Measurements from ENCODE around the gene PGM2L1. TPM values are rescaled to one million over a fixed set of nuclear protein-coding genes. Genes with fewer than 3 reads are reported as not detected.
"Not testable (repeated sequence)": the region's sequence is repeated elsewhere in the genome, so short reads cannot be mapped to it uniquely, and the experiment has no call there.

PGM2L1 gene
- total RNA-seq, 2 experiments from 2014 or later, result 8.6 to 10.5 TPM

DNA sequence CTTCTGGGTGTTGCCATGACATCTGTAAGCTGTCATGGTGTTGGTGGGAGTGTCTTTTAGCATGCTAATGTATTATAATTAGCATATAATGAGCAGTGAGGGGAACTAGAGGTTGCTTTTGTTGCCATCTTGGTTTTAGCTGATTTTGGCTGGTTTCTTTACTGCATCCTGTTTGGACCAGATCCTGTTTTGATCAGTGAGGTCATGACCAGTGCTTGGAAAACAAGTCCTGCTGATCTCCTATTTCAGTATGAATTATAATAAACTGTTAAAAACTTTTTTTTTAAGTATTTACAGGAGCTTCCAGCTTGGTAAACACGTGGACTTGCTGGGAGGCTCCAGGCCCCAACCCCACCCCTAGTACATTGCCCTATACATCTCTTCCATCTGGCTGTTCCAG lies 56.3 kb downstream of the PGM2L1 start:
- no peak overlapping the region for H3K4me3 Mint-ChIP-seq
- H3K36me3 Mint-ChIP-seq, result peaks cover 23% of the 10 kb centered on the region
- no peaks in the 10 kb centered on the region for H3K27me3 Mint-ChIP-seq
- H3K27ac Mint-ChIP-seq, result no peak overlapping the region
- no peak for DNase-seq
- ATAC-seq (ENCODE audit: low read depth), result no peak
- H3K4me1 Mint-ChIP-seq, result no peaks in the 10 kb centered on the region
- POLR2A ChIA-PET, result no interaction called here
- no peaks in the 10 kb centered on the region for H3K9me3 Mint-ChIP-seq

DNA sequence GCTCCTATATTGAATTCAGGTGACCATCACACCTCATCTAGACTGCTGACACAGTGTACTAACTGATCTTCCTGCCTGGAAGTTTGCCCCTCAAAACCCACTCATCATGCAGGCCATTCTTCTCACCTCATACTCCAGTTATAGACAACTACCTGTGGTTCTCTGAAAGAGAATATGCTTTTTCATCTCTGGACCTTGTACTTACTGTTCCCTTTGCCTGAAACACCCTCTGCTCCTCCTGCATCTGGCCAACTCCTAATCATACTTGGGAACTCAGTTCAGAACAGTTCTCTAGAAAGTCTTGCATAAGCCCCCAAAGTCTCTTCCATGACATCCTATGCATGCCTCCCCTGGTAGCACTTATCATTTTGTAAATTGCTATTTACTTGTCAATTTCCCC lies 58.6 kb downstream of the PGM2L1 start:
- POLR2A ChIA-PET, result no interaction called here
- H3K4me1 Mint-ChIP-seq, result no peaks in the 10 kb centered on the region
- ATAC-seq (ENCODE audit: low read depth) (no peak), DNase-seq (no peak)
- H3K9me3 Mint-ChIP-seq, result no peaks in the 10 kb centered on the region
- H3K27ac Mint-ChIP-seq, result no peak overlapping the region
- no peak overlapping the region for H3K4me3 Mint-ChIP-seq
- no peaks in the 10 kb centered on the region for H3K27me3 Mint-ChIP-seq
- H3K36me3 Mint-ChIP-seq, result peaks cover 23% of the 10 kb centered on the region

- Mint-ChIP-seq H3K4me3 (no peak overlapping the region), H3K27me3 (no peaks in the 10 kb centered on the region), H3K36me3 (peaks cover 25% of the 10 kb centered on the region), H3K9me3 (no peaks in the 10 kb centered on the region), H3K4me1 (no peaks in the 10 kb centered on the region), H3K27ac (no peak overlapping the region)
- DNase-seq (no peak), ATAC-seq (ENCODE audit: low read depth) (no peak)
- POLR2A ChIA-PET, result no interaction called here
These were observed 59.3 kb downstream of the PGM2L1 start for GRCh38 chr11:74338963-74339362.

DNA sequence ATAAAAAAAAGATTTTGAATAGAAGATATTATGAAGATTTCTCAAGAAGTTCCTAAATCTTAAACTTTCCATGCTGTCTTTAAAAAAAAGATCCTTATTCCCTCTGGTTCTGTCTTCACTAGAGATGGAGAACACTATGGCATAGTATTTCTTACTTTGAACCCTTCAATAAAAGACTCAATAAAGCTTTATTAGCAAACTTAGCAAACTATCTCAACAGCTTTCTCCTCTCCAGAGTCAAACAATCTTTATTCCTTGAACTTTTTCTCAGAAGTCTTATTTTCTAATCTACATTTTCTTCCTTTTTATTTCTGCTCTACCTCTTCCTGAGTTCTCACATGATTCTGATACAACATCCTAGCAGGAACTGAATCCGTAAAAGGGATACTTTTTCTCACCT lies 65.0 kb downstream of the PGM2L1 start:
- no peaks in the 10 kb centered on the region for H3K27me3 Mint-ChIP-seq
- peaks cover 5% of the 10 kb centered on the region for H3K36me3 Mint-ChIP-seq
- ATAC-seq (ENCODE audit: low read depth) (no peak), DNase-seq (no peak)
- H3K4me1 Mint-ChIP-seq, result no peaks in the 10 kb centered on the region
- no peak overlapping the region for H3K4me3 Mint-ChIP-seq
- no peak overlapping the region for H3K27ac Mint-ChIP-seq
- H3K9me3 Mint-ChIP-seq, result no peaks in the 10 kb centered on the region
- POLR2A ChIA-PET, result no interaction called here

DNA sequence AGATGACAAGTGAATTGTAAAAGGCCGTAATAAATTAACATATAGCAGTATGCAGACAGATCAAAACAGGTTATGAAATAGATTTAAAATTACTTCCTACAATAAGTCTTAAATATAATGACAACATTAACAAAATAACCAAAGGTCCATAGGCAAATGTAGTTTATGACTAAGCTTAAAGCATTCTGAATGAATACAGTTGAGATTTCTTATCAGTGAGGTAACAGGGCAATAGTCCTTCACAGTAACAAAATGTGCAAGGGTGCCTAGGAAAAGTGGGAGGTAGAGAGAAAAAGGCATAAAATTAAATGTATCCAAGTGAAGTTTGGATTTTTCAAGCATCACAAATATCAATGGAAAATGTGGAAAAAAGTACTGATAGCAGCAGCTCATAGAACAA lies 65.9 kb downstream of the PGM2L1 start:
- no peak for DNase-seq
- H3K4me3 Mint-ChIP-seq, result no peak overlapping the region
- ATAC-seq (ENCODE audit: low read depth), result no peak
- no peaks in the 10 kb centered on the region for H3K4me1 Mint-ChIP-seq
- no peak overlapping the region for H3K27ac Mint-ChIP-seq
- H3K36me3 Mint-ChIP-seq, result peaks cover 5% of the 10 kb centered on the region
- H3K27me3 Mint-ChIP-seq, result no peaks in the 10 kb centered on the region
- POLR2A ChIA-PET, result no interaction called here
- H3K9me3 Mint-ChIP-seq, result no peaks in the 10 kb centered on the region

DNA sequence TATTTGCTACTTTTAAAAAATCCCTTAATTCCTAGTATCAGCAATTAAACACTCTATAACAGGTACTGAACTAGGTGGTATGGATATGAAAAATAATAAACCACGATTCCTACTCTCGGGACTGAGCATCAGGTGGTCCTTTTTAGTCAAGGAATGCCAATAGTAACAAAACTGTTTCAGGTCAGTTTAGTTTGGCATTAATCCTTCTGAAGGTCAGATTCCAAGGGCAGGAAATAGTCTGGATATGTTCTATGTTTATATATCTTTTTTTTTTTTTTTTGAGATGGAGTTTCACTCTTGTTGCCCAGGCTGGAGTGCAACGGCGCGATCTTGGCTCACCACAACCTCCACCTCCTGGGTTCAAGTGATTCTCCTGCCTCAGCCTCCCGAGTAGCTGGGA lies 67.2 kb downstream of the PGM2L1 start:
- not testable (repeated sequence) for H3K27me3 Mint-ChIP-seq, H3K9me3 Mint-ChIP-seq, H3K4me3 Mint-ChIP-seq

GRCh38 chr11:74330075-74330858 lies 68.0 kb downstream of the PGM2L1 start:
- no peak overlapping the region for H3K27ac Mint-ChIP-seq
- no peaks in the 10 kb centered on the region for H3K4me1 Mint-ChIP-seq
- H3K9me3 Mint-ChIP-seq, result no peaks in the 10 kb centered on the region
- no peak for ATAC-seq (ENCODE audit: low read depth)
- POLR2A ChIA-PET, result no interaction called here
- DNase-seq, result no peak
- no peak overlapping the region for H3K4me3 Mint-ChIP-seq
- H3K27me3 Mint-ChIP-seq, result peaks cover 2% of the 10 kb centered on the region
- peaks cover 2% of the 10 kb centered on the region for H3K36me3 Mint-ChIP-seq

More for the DNA sequence above, 67.2 kb downstream of the PGM2L1 start:
- H3K36me3 Mint-ChIP-seq; H3K4me1 Mint-ChIP-seq; DNase-seq; ATAC-seq (ENCODE audit: low read depth); H3K27ac Mint-ChIP-seq; POLR2A ChIA-PET: not testable (repeated sequence)

DNA sequence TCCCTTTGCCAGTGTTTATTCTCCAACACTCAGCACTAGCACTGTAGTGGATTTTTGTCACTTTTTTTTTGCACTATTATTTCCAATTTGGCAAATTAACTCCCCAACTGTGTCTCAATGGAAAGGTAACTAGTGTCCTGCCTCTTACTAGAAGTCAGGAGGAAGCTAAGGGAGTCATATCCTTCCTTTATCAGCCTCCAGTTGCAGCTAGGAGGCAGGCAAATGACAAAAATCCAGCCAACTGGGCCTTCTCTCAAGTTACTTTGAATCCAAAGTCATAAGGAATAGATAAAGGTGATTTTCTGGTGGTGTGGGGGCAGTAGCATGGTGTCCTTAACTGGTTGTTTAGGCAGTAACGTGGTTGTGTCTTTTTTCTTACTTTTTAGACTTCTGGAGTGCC lies 71.2 kb downstream of the PGM2L1 start:
- POLR2A ChIA-PET, result no interaction called here
- Mint-ChIP-seq H3K4me3 (no peak overlapping the region), H3K4me1 (no peaks in the 10 kb centered on the region), H3K27me3 (peaks cover 6% of the 10 kb centered on the region), H3K27ac (no peak overlapping the region), H3K36me3 (no peaks in the 10 kb centered on the region), H3K9me3 (no peaks in the 10 kb centered on the region)
- ATAC-seq (ENCODE audit: low read depth) (no peak), DNase-seq (no peak)

GRCh38 chr11:74326665-74327064 lies 71.6 kb downstream of the PGM2L1 start:
- Mint-ChIP-seq H3K36me3 (no peaks in the 10 kb centered on the region), H3K27ac (no peak overlapping the region), H3K9me3 (no peaks in the 10 kb centered on the region), H3K4me3 (no peak overlapping the region), H3K4me1 (no peaks in the 10 kb centered on the region), H3K27me3 (peaks cover 6% of the 10 kb centered on the region)
- POLR2A ChIA-PET, result no interaction called here
- no peak for DNase-seq
- no peak for ATAC-seq (ENCODE audit: low read depth)

DNA sequence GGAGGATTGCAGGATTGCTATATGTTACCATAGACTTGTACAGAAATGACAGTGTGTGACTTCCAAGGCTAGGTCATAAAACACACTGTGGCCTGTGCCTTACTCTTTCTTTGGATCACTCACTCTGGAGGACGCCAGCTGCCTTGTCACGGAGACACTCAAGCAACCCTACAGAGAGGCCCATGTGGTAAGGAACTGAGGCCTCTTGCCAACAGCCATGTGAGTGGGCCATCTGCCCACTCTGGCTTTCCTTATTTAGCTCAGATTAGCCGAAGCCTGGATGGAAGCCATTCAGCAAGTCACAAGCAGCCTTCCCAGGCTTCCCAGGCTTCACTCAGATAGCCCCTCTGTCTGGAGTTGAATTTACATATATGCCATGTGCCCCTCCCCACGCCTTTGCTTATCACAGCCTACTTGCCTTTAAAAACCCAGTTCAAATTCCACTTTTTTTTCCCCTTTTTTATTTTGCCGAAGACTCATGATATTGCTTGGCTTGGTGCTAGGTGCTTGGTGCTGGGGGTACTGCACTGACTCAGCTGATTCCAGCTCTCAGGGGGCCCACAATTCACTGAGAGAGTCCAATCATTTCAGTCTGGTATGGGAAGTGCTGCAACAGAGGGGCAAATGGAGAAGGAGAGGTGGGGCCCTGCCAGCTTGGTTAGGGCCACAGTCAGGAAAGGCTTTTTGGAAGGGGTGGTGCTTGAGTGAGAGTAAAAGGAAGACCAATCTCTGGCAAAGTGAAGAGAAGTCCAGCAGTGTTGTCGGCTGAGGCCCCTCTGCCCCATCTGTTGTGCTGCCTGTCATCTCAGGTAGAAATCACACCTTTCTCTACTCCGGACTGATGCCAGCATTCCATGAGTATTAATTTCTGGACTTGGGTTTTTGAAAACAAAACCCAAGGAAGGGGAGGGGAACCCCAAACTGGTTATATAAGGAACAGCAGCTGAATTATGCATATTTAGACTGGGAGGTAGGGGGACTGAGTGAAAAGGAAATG lies 72.3 kb downstream of the PGM2L1 start:
- Mint-ChIP-seq H3K4me3 (no peak overlapping the region), H3K27ac (no peak overlapping the region), H3K27me3 (peaks cover 9% of the 10 kb centered on the region), H3K36me3 (no peaks in the 10 kb centered on the region), H3K9me3 (no peaks in the 10 kb centered on the region), H3K4me1 (no peaks in the 10 kb centered on the region)
- POLR2A ChIA-PET, result no interaction called here
- no peak for DNase-seq
- ATAC-seq (ENCODE audit: low read depth), result no peak

DNA sequence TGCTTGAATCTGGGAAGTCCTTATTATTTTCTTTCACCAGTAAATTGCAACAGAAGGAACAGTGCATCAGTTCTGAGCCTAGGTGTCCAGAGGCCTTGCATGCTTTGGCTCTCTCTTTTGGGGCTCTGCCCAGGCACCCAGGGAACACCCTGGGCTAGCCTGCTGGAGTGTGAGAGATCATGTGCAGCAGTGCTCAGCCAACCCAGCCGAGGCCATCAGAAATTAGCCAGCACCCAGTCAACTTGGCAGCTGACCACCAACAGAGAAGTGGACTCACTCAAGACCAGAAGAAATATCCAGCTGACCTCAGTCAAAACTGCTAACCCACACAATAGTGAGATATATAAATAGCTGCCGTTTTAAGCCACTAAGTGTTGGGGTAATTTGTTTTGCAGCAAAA lies 75.6 kb downstream of the PGM2L1 start:
- POLR2A ChIA-PET, result no interaction called here

DNA sequence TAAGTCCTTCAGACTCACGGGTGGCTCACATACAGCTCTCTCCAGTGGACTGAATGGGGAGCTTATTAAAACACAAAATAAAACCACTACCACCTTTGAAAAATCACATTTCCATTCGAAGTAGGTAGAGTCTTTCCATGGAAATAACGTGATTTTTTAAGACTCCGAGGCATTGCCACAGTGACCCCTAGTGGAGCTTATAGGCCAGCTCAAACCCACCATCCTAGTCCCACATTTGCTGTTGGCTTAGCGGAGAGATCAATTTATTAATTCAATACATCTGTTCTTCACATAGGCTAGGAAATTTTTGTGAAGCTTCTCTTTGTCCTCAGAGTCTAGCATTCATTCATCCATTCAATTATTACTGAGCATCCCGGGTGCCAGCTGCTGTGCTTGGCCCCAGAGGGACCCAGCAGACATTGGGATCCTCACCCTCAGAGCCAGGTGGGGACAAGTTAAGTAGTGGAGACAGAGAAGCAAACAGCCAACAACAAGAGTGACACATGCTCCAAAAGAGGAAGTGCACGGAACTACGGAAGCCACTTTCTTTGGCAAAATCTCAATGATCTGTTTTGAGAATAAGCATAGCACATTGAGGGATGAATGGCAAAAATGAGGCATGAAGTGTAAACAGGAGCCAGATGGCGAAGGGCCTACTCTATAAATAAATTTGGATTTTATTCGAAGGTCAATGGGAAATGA lies 76.6 kb downstream of the PGM2L1 start:
- Mint-ChIP-seq H3K9me3 (peaks cover 13% of the 10 kb centered on the region), H3K36me3 (peaks cover 3% of the 10 kb centered on the region), H3K27ac (no peak overlapping the region), H3K4me3 (no peak overlapping the region), H3K27me3 (peaks cover 25% of the 10 kb centered on the region), H3K4me1 (no peaks in the 10 kb centered on the region)
- POLR2A ChIA-PET, result no interaction called here
- no peak for ATAC-seq (ENCODE audit: low read depth)
- no peak for DNase-seq

More for the DNA sequence above, 75.6 kb downstream of the PGM2L1 start:
- Mint-ChIP-seq H3K36me3 (no peaks in the 10 kb centered on the region), H3K27me3 (peaks cover 18% of the 10 kb centered on the region), H3K4me3 (no peak overlapping the region), H3K27ac (no peak overlapping the region), H3K9me3 (peaks cover 4% of the 10 kb centered on the region), H3K4me1 (no peaks in the 10 kb centered on the region)
- ATAC-seq (ENCODE audit: low read depth) (no peak), DNase-seq (no peak)

DNA sequence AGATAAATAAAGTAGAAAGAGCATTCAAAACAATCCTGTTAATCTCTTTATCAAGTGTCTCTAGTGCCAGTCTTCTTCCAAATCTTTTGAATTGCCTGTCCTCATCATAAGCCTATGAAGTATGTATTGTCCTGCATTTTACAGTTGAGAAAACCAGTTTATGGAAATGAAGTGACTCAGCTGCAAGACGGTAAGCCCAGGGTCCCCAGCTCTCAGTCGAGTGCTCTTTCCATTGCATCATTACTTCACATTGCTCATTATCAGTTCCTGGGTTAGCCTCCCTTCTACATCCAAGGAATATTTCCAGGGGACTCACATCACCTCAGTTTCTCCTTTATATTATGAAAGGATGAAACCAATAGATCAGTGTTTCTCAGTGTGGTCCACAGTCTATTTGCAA lies 77.7 kb downstream of the PGM2L1 start:
- ATAC-seq (ENCODE audit: low read depth), result no peak
- no peak for DNase-seq
- peaks cover 3% of the 10 kb centered on the region for H3K36me3 Mint-ChIP-seq
- no peak overlapping the region for H3K27ac Mint-ChIP-seq
- peaks cover 27% of the 10 kb centered on the region for H3K27me3 Mint-ChIP-seq
- POLR2A ChIA-PET, result no interaction called here
- H3K4me1 Mint-ChIP-seq, result no peaks in the 10 kb centered on the region
- H3K9me3 Mint-ChIP-seq, result peaks cover 16% of the 10 kb centered on the region
- H3K4me3 Mint-ChIP-seq, result no peak overlapping the region
